GM12865 (cell line): ENCODE results near the gene ADAMTS15.

Experiments used
- DNase-seq: peaks from one replicate; pipeline ENCODE4 v3.0.0; 2010; ENCODE audit warnings: low read depth
- H3K4me3 ChIP-seq: 2 replicates; pipeline ENCODE4 v1.5.1; 2011; ENCODE audit warnings: mild to moderate bottlenecking, low read depth, low read length, control low read depth
- TF ChIP-seq, protein P1 (sequence below): IDR thresholded peaks from 2 replicates; pipeline ENCODE4 v1.5.1; 2011; ENCODE audit warnings: low read length, control low read depth, low read depth, inconsistent platforms; ENCODE audit not compliant: insufficient read depth; ENCODE audit errors: missing control alignments

The ADAMTS15 gene

GRCh38 chr11:130452176-130452575 is 3.7 kb downstream of the ADAMTS15 start:
- no peak overlapping the region for H3K4me3 ChIP-seq
- TF ChIP-seq, protein P1, sequence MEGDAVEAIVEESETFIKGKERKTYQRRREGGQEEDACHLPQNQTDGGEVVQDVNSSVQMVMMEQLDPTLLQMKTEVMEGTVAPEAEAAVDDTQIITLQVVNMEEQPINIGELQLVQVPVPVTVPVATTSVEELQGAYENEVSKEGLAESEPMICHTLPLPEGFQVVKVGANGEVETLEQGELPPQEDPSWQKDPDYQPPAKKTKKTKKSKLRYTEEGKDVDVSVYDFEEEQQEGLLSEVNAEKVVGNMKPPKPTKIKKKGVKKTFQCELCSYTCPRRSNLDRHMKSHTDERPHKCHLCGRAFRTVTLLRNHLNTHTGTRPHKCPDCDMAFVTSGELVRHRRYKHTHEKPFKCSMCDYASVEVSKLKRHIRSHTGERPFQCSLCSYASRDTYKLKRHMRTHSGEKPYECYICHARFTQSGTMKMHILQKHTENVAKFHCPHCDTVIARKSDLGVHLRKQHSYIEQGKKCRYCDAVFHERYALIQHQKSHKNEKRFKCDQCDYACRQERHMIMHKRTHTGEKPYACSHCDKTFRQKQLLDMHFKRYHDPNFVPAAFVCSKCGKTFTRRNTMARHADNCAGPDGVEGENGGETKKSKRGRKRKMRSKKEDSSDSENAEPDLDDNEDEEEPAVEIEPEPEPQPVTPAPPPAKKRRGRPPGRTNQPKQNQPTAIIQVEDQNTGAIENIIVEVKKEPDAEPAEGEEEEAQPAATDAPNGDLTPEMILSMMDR: no peak
- no peak for DNase-seq

DNA sequence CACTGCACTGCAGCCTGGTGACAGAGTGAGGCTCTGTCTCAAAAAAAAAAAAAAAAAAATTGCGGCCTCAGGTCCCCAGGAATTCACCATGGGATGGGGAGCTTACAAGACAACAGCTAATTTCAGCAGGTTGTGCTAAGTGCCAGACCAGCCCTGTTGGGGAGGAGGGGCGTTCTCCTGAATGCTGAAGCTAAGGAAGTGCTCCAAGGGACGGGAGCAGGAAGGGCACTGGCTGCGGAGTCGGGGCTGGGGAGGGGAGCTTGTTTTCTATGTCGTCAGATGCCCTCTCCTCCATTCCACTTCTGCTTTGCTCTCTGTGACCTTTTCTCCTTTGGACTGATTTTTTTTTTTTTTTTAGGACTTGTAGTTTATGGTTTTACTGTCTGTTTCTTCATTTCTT is 4.5 kb downstream of the ADAMTS15 start:
- no peak overlapping the region for H3K4me3 ChIP-seq
- TF ChIP-seq, protein P1: no peak
- DNase-seq: no peak

DNA sequence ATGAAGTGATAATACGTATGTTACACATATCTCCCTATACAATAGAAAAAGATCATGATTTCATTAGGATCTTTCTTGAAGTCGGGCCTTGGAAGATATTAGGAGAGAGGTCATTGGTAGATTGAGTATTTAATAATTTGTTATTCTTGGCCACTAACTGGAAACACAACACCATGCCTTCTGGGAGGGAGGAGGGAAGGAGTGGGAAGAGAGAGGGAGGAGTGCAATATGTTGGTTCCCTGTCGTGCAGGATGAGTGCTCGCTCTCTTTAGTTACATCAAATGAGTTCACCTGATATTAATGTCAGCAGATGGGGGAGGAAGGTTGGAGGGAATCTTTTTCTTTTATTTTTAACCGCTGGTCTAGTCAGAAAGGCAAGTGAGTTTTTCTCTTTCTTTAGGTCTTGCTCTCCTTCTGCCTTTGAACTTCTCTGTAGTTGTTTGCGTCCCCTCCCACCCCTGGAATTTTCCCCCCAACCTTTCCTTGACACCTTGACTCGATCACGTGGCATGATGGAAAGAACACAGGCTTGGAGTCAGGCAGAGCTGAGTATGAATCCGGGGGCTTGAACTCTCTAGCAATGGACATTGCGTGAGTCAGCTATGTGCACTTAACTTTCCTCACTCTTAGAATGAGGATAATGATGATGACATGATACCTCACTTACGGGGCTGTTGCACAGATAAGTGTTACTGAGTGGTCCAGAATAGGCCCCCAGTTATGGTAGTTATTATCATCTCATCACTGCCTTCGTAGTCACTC is 6.2 kb downstream of the ADAMTS15 start:
- DNase-seq: no peak
- H3K4me3 ChIP-seq: no peak overlapping the region
- TF ChIP-seq, protein P1: no peak

- no peak overlapping the region for H3K4me3 ChIP-seq
- DNase-seq: no peak
Observed at GRCh38 chr11:130455483-130456127, 7.2 kb downstream of the ADAMTS15 start.

GRCh38 chr11:130456286-130456685 is 7.8 kb downstream of the ADAMTS15 start:
- TF ChIP-seq, protein P1: no peak
- no peak for DNase-seq
- no peak overlapping the region for H3K4me3 ChIP-seq

More at GRCh38 chr11:130455483-130456127, 7.2 kb downstream of the ADAMTS15 start:
- TF ChIP-seq, protein P1: no peak

- DNase-seq: no peak
- TF ChIP-seq, protein P1: no peak
- no peak overlapping the region for H3K4me3 ChIP-seq
Observed at GRCh38 chr11:130457623-130458409, 9.4 kb downstream of the ADAMTS15 start.
